ENCODE measurements around the gene CSH2.
"Not testable (repeated sequence)": the region's sequence is repeated elsewhere in the genome, so short reads cannot be mapped to it uniquely, and the experiment has no call there.

The CSH2 gene

DNA sequence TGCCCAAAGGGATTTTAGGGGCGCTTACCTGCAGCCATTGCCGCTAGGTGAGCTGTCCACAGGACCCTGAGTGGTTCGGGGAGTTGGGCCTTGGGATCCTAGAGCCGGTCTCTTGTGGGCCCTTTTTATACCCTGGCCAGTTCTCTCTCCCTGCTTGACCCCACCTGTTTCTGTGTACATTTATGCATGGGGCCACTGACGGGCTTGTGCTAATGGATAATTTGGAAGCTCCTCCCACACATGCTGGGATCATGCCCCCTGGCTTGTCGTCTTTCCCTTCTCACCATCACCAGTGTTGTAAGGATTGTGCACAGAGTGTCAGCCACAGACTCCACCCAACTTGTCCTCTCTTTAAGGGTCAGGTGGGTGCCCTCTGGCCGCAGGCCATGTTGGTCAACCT lies at the start of gene CSH2:
Gene CSH2 (minus strand): TSS at position 101 of the 400 bp plus-strand sequence. CDS start 63 bp downstream, at position 38.
- not testable (repeated sequence) for H3K4me1 ChIP-seq (ENCODE audit: control insufficient read depth, low read depth, low read length); H3K9me3 ChIP-seq (ENCODE audit: control insufficient read depth, low read depth, low read length); H3K36me3 ChIP-seq (ENCODE audit: control insufficient read depth, low read depth, low read length); H3K4me3 ChIP-seq (ENCODE audit: low read length); H3K27me3 ChIP-seq (ENCODE audit: control insufficient read depth, insufficient read depth, low read length); H3K27ac ChIP-seq (ENCODE audit: low read length); H3K9ac ChIP-seq (ENCODE audit: low read length)

DNA sequence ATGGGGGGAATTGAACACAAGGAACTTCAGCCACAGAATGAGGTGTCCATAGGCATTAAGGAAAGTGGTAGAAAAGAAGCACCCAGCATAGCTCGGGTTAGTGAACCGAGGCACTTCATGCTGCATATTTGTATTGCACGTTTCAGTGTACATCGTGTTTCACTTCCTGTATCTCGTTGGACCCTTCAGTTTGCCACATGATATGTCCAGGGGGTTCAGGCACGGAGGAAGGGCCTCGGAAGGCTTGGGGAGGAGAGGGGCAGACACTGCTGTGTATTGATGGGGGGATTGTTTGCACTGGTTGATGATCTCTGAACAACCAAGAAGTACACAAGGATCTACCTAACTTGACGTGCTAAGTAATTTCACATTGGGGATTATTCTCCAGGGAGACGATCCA lies 48.9 kb upstream of the CSH2 start:
- H3K27ac ChIP-seq (ENCODE audit: low read length); H3K9ac ChIP-seq (ENCODE audit: low read length); H3K4me1 ChIP-seq (ENCODE audit: control insufficient read depth, low read depth, low read length): not testable (repeated sequence)

DNA sequence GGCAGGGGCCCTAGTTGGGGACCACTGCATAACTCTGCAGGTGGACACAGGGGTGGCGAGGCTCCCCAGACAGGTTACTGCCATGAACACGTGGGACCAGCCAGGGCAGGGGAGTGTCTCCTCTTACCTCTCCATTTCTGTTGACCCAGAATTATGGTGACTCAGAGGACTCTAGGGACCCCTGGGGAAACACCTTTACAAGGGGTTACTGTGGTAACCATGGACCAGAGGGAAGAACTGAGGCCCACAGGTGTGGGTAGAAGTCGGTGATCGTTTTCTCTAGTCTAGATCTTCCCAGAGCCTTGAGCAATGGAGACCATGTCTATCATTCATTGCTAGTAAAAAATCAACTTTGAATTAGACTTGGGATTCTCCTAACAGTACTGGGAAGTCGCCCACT lies 47.3 kb upstream of the CSH2 start:
- not testable (repeated sequence) for H3K4me1 ChIP-seq (ENCODE audit: control insufficient read depth, low read depth, low read length); H3K4me3 ChIP-seq (ENCODE audit: low read length); H3K27ac ChIP-seq (ENCODE audit: low read length)

More for the DNA sequence above, 48.9 kb upstream of the CSH2 start:
- H3K36me3 ChIP-seq (ENCODE audit: control insufficient read depth, low read depth, low read length); H3K27me3 ChIP-seq (ENCODE audit: control insufficient read depth, insufficient read depth, low read length); H3K4me3 ChIP-seq (ENCODE audit: low read length); H3K9me3 ChIP-seq (ENCODE audit: control insufficient read depth, low read depth, low read length): not testable (repeated sequence)

DNA sequence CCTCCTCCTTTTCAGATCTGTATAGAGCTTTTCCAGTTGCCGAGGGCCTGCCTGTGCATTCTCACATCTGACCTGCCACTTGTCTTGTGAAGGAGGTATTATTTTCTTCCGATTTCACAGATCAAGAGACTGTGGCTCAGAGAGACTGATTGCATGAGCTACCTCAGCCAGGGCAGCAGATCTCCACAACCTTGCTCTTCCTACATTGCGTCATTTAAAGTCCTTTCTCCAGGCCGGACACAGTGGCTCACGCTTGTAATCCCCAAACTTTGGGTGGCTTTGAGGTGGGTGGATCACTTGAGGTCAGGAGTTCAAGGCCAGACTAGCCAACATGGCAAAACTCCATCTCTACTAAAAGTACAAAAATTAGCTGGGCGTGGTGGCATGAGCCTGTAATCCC lies 46.6 kb upstream of the CSH2 start:
- H3K27ac ChIP-seq (ENCODE audit: low read length); H3K4me1 ChIP-seq (ENCODE audit: control insufficient read depth, low read depth, low read length); H3K9me3 ChIP-seq (ENCODE audit: control insufficient read depth, low read depth, low read length): not testable (repeated sequence)

More for the DNA sequence above, 47.3 kb upstream of the CSH2 start:
- not testable (repeated sequence) for H3K9ac ChIP-seq (ENCODE audit: low read length); H3K36me3 ChIP-seq (ENCODE audit: control insufficient read depth, low read depth, low read length); H3K27me3 ChIP-seq (ENCODE audit: control insufficient read depth, insufficient read depth, low read length); H3K9me3 ChIP-seq (ENCODE audit: control insufficient read depth, low read depth, low read length)

DNA sequence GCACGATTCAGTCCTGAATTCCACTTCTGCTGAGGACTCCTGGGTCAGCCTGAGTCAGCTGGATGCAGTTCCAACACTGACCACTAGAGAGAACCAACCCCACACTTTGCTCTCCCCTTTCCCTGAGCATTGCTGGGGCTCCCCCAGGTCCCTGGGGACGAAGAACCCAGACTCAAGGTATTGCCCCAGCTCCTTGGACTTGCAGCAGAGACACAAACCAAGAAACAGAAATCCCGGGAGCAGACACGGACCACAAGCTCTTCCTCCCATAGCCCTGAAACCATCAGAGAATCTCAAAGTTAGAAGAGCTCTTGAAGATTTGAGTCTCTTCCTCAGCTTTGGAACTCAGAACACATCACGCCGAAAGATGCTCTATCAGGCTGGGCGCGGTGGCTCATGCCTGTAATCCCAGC lies 45.8 kb upstream of the CSH2 start:
- H3K27me3 ChIP-seq (ENCODE audit: control insufficient read depth, insufficient read depth, low read length) = no peaks in the 10 kb centered on the region
- no peaks in the 10 kb centered on the region for H3K4me1 ChIP-seq (ENCODE audit: control insufficient read depth, low read depth, low read length)
- H3K4me3 ChIP-seq (ENCODE audit: low read length) = no peak overlapping the region
- H3K9me3 ChIP-seq (ENCODE audit: control insufficient read depth, low read depth, low read length) = no peaks in the 10 kb centered on the region
- no peaks in the 10 kb centered on the region for H3K36me3 ChIP-seq (ENCODE audit: control insufficient read depth, low read depth, low read length)
- H3K27ac ChIP-seq (ENCODE audit: low read length) = no peak overlapping the region
- H3K9ac ChIP-seq (ENCODE audit: low read length) = no peak overlapping the region

More for the DNA sequence above, 46.6 kb upstream of the CSH2 start:
- not testable (repeated sequence) for H3K4me3 ChIP-seq (ENCODE audit: low read length); H3K27me3 ChIP-seq (ENCODE audit: control insufficient read depth, insufficient read depth, low read length); H3K36me3 ChIP-seq (ENCODE audit: control insufficient read depth, low read depth, low read length); H3K9ac ChIP-seq (ENCODE audit: low read length)

DNA sequence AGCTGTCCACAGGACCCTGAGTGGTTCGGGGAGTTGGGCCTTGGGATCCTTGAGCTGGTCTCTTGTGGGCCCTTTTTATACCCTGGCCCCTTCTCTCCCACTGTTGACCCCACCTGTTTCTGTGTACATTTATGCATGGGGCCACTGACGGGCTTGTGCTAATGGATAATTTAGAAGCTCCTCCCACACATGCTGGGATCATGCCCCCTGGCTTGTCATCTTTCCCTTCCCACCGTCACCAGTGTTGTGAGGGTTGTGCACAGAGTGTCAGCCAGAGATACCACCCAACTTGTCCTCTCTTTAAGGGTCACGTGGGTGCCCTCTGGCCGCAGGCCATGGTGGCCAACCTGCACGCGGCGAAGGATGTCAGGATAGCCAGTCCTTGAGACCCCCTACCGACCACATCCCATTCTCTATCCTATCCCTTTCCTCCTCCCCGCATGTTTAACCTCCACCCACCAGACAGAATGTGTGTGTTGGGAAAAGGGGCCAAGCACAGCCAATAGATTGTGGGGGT lies 45.4 kb upstream of the CSH2 start, which contains the start of gene GH1:
Gene GH1 (minus strand): TSS at position 51 of the 517 bp plus-strand sequence. CDS start 63 bp downstream, outside the sequence.
- H3K27me3 ChIP-seq (ENCODE audit: control insufficient read depth, insufficient read depth, low read length); H3K9ac ChIP-seq (ENCODE audit: low read length); H3K36me3 ChIP-seq (ENCODE audit: control insufficient read depth, low read depth, low read length); H3K4me3 ChIP-seq (ENCODE audit: low read length); H3K27ac ChIP-seq (ENCODE audit: low read length); H3K4me1 ChIP-seq (ENCODE audit: control insufficient read depth, low read depth, low read length); H3K9me3 ChIP-seq (ENCODE audit: control insufficient read depth, low read depth, low read length): not testable (repeated sequence)

DNA sequence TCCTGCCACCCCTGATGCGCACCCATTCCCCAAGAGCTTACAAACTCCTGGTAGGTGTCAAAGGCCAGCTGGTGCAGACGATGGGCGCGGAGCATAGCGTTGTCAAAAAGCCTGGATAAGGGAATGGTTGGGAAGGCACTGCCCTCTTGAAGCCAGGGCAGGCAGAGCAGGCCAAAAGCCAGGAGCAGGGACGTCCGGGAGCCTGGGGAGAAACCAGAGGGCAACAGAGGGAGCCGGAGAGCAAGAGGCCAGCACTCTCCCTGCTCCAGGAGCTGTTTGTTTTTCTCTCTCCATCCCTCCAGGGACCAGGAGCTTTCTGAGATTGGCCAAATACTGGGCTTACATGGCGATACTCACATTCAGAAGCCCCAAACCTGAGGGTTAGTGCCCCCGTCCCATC lies 44.8 kb upstream of the CSH2 start:
- Histone ChIP-seq H3K4me3 (ENCODE audit: low read length) (no peak overlapping the region), H3K4me1 (ENCODE audit: control insufficient read depth, low read depth, low read length) (no peaks in the 10 kb centered on the region), H3K27me3 (ENCODE audit: control insufficient read depth, insufficient read depth, low read length) (no peaks in the 10 kb centered on the region), H3K36me3 (ENCODE audit: control insufficient read depth, low read depth, low read length) (no peaks in the 10 kb centered on the region), H3K9me3 (ENCODE audit: control insufficient read depth, low read depth, low read length) (no peaks in the 10 kb centered on the region), H3K9ac (ENCODE audit: low read length) (no peak overlapping the region), H3K27ac (ENCODE audit: low read length) (no peak overlapping the region)

DNA sequence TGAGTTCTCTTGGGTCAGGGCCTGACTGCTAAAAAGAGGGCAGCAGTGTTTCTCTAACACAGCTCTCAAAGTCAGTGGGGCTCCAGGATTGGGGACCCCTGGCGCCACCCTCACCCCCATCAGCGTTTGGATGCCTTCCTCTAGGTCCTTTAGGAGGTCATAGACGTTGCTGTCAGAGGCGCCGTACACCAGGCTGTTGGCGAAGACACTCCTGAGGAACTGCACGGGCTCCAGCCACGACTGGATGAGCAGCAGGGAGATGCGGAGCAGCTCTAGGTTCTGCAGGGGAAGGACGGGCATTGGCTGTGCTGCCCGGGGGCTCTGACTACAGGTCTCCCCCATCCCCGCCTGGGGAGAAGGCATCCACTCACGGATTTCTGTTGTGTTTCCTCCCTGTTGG lies 44.2 kb upstream of the CSH2 start:
- H3K9me3 ChIP-seq (ENCODE audit: control insufficient read depth, low read depth, low read length) = no peaks in the 10 kb centered on the region
- no peaks in the 10 kb centered on the region for H3K36me3 ChIP-seq (ENCODE audit: control insufficient read depth, low read depth, low read length)
- no peak overlapping the region for H3K27ac ChIP-seq (ENCODE audit: low read length)
- H3K4me3 ChIP-seq (ENCODE audit: low read length) = no peak overlapping the region
- H3K9ac ChIP-seq (ENCODE audit: low read length) = no peak overlapping the region
- no peaks in the 10 kb centered on the region for H3K27me3 ChIP-seq (ENCODE audit: control insufficient read depth, insufficient read depth, low read length)
- H3K4me1 ChIP-seq (ENCODE audit: control insufficient read depth, low read depth, low read length) = no peaks in the 10 kb centered on the region

DNA sequence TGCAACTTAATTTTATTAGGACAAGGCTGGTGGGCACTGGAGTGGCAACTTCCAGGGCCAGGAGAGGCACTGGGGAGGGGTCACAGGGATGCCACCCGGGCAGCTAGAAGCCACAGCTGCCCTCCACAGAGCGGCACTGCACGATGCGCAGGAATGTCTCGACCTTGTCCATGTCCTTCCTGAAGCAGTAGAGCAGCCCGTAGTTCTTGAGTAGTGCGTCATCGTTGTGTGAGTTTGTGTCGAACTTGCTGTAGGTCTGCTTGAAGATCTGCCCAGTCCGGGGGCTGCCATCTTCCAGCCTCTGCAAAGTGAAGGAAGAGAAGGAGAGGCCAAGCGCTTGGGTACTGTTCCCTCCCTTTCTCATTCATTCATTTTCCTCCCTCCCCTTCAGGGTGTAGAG lies 43.7 kb upstream of the CSH2 start:
- not testable (repeated sequence) for H3K27ac ChIP-seq (ENCODE audit: low read length); H3K27me3 ChIP-seq (ENCODE audit: control insufficient read depth, insufficient read depth, low read length); H3K4me3 ChIP-seq (ENCODE audit: low read length); H3K36me3 ChIP-seq (ENCODE audit: control insufficient read depth, low read depth, low read length); H3K9me3 ChIP-seq (ENCODE audit: control insufficient read depth, low read depth, low read length); H3K9ac ChIP-seq (ENCODE audit: low read length); H3K4me1 ChIP-seq (ENCODE audit: control insufficient read depth, low read depth, low read length)

DNA sequence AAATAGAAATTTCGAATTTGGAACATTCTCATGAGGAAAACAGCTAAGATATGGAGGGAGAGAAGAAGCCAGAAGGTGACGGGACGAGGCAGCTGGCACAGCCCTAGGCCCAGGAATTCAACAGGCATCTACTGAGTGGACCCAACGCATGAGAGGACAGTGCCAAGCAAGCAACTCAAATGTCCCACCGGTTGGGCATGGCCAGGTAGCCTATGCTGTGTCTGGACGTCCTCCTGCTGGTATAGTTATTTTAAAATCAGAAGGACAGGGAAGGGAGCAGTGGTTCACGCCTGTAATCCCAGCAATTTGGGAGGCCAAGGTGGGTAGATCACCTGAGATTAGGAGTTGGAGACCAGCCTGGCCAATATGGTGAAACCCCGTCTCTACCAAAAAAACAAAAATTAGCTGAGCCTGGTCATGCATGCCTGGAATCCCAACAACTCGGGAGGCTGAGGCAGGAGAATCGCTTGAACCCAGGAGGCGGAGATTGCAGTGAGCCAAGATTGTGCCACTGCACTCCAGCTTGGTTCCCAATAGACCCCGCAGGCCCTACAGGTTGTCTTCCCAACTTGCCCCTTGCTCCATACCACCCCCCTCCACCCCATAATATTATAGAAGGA lies 43.2 kb upstream of the CSH2 start:
- no peaks in the 10 kb centered on the region for H3K36me3 ChIP-seq (ENCODE audit: control insufficient read depth, low read depth, low read length)
- H3K9me3 ChIP-seq (ENCODE audit: control insufficient read depth, low read depth, low read length) = no peaks in the 10 kb centered on the region
- H3K4me3 ChIP-seq (ENCODE audit: low read length) = no peak overlapping the region
- H3K27me3 ChIP-seq (ENCODE audit: control insufficient read depth, insufficient read depth, low read length) = no peaks in the 10 kb centered on the region
- no peak overlapping the region for H3K9ac ChIP-seq (ENCODE audit: low read length)
- H3K4me1 ChIP-seq (ENCODE audit: control insufficient read depth, low read depth, low read length) = no peaks in the 10 kb centered on the region
- no peak overlapping the region for H3K27ac ChIP-seq (ENCODE audit: low read length)

DNA sequence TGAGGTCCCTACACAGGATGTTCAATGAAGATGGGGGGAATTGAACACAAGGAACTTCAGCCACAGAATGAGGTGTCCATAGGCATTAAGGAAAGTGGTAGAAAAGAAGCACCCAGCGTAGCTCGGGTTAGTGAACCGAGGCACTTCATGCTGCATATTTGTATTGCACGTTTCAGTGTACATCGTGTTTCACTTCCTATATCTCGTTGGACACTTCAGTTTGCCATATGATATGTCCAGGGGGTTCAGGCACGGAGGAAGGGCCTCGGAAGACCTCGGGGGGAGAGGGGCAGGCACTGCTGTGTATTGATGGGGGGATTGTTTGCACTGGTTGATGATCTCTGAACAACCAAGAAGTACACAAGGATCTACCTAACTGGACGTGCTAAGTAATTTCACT lies 42.3 kb upstream of the CSH2 start:
- not testable (repeated sequence) for H3K4me3 ChIP-seq (ENCODE audit: low read length); H3K27me3 ChIP-seq (ENCODE audit: control insufficient read depth, insufficient read depth, low read length); H3K9ac ChIP-seq (ENCODE audit: low read length); H3K36me3 ChIP-seq (ENCODE audit: control insufficient read depth, low read depth, low read length); H3K9me3 ChIP-seq (ENCODE audit: control insufficient read depth, low read depth, low read length); H3K4me1 ChIP-seq (ENCODE audit: control insufficient read depth, low read depth, low read length); H3K27ac ChIP-seq (ENCODE audit: low read length)

DNA sequence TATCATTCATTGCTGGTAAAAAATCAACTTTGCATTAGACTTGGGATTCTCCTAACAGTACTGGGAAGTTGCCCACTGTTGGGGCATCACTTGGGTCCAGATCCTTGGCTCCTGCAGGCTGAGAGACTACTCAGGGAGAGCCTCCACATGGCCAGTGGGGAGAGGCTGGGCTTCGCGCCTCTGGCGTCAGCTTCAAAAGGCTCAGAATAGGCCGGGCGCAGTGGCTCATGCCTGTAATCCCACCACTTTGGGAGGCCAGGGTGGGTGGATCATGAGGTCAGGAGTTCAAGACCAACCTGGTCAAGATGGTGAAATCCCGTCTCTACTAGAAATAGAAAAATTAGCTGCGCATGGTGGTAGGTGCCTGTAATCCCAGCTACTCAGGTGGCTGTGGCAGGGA lies 41.0 kb upstream of the CSH2 start:
- Histone ChIP-seq H3K9me3 (ENCODE audit: control insufficient read depth, low read depth, low read length) (no peaks in the 10 kb centered on the region), H3K27ac (ENCODE audit: low read length) (no peak overlapping the region), H3K4me3 (ENCODE audit: low read length) (no peak overlapping the region), H3K27me3 (ENCODE audit: control insufficient read depth, insufficient read depth, low read length) (no peaks in the 10 kb centered on the region), H3K4me1 (ENCODE audit: control insufficient read depth, low read depth, low read length) (no peaks in the 10 kb centered on the region), H3K9ac (ENCODE audit: low read length) (no peak overlapping the region), H3K36me3 (ENCODE audit: control insufficient read depth, low read depth, low read length) (no peaks in the 10 kb centered on the region)
